Activated gamma-delta T cell treated with Interleukin-2 at 50 U/mL for 16 hours (primary cell): ENCODE measurements around the gene STK36.
"Not testable (repeated sequence)": the region's sequence is repeated elsewhere in the genome, so short reads cannot be mapped to it uniquely, and the experiment has no call there.

Experiments used
- DNase-seq: peaks from one replicate; pipeline ENCODE4 v3.0.0-alpha.2; 2020

The STK36 gene

DNA sequence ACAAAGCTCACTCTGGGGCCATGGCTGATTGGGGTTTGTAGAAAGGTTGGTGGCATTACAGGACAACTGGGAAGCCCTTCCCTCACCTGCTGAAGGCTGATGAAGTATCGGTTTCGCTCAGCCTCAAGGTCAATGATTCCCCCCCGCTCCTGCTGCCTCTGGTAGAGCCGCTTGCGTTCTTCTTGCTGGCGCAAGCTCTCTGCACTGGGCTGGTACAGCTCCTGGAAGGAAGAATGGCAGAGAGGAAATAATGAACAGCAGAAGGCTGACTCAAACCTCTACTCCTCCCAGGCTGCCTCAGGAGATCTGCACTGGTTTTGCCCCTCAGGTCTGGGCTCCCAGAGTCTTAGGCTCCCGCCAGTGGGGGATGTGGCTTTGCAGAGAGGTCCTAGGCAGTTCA is 7.2 kb upstream of the STK36 start:
- no peak for DNase-seq

DNA sequence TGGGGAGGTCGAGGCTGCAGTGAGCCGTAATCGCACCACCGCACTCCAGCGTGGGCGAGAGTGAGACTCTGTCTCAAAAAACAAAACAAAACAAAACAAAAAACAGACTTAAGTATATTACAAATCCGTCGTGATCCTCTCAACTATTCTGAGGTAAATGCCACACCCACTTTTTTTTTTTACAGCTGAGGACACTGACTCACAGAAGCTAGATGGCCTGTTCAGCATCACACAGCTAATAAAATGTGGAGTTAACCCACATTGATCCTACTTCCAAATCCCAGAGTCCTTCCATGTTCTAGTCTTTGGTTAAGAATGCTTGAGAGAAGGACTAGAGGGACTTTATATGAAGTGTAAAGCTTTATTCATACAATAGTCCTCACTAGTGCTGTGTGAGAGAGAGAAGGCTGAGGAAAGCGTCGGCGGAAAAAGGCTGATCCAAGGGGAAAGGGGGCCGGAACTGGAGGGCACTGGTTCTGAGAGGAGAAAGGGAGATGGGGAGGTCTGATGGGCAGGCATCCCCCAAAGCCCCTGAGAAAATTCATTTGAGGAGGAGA is 711 bp upstream of the STK36 start:
- DNase-seq, result no peak

DNA sequence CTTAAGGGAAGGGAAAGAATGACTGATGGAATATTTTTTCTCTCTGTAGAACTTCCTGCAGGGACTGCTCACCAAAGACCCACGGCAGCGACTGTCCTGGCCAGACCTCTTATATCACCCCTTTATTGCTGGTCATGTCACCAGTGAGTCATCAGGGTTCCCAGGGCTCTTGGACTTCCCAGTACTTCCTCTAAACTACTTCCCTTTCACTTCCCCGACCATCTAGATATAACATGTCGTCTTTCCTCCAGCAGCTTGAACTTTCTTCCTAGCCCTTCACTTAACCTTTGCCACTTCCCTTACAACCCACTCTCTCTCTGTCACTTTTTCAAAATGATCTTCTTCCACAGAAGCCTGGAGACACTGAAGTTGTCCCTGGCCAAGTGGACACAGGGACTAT is 7.2 kb downstream of the STK36 start:
- no peak for DNase-seq

DNA sequence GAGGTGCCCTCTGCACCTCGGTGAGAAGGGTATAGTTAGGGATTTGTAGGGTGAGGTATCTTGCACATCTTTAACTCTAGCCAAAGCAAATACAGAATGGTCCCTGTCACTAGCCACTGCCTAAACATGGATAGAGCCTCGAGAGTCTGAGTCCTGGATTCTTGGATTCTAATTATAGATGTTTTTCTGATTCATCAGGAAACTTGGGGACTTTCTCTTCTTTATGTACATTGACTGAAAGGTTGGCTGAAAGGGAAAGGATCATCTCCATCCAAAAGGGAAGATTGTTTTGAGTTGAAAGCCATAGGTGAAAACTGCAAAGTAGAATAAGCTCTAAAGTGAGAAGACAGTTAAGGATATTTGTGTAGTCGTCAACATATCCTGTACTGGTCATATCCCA is 8.2 kb downstream of the STK36 start:
- no peak for DNase-seq

DNA sequence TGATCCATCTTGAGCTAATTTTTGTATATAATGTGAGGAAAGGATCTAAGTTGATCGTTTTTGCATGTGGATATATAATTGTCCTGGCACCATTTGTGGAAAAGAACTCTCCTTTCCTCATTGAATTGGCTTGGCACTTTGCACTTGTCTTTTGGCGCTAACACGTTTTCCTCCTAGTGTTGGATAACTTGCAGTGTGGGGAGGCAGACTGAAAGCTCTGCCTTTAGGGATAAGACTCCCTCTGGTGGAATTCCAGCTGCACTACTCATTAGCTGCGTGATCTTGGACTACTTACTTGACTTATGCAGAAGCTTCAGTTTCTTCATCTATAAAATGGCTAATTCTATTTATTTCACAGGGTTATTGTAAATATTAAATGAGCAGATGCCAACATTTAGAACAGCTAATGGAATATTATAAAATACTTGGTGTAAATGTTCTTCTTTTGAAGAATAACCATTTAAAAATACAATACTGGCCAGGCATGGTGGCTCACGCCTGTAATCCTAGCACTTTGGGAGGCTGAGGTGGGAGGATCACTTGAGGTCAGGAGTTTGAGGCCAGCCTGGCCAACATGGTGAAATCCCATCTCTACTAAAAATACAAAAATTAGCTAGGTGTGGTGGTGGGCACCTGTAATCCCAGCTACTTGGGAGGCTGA is 15.6 kb downstream of the STK36 start:
- DNase-seq, result not testable (repeated sequence)

DNA sequence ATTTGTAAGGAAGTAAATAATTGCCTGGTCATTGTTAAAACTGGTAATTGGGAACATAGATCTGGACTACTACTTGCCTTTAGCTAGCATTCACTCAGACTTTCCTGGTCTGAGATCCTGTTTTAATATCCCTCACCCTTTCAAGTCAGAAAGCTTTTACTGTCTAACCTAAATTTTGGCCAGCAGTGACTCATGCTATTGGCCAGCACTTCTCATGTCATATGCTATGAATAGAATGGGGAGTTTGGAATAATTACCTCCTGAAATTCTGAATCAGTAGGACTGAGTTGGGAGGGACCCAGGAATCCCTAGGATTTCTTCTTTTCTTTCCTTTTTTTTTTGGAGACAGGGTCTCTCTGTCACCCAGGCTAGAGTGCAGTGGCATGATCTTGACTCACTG is 19.3 kb downstream of the STK36 start:
- no peak for DNase-seq

DNA sequence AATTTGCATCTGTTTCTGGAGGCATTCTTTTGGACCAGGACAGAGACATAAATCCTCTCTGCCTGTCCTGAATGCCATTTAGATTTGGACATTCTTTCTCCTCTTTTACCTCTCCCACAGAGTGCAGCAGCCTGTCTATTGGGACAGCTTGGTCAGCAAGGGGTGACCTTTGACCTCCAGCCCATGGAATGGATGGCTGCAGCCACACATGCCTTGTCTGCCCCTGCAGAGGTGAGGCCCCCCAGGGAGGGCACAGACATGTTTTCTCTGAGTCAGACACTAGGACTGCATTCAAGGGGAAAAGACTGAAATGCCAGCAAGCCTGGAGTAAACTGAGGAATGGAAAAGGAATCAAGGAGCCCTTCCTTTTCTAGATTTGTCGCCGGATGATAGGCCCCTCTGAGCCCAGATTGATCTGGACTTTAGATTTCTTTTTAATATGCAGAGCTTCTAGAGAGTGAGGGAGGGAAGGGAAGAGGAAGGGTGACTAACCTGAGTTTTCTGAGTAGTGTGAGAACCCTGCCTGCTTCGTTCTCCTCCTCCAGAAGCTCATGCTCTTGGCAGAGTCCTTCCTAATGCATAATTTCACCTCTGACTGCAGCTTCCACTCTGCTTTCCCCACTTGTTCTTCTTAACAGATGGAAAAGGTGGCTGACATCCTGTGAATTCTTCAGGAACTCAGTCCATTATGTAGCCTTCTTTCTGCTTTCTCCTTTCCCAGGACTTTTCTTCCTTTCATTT is 22.7 kb downstream of the STK36 start:
- no peak for DNase-seq

DNA sequence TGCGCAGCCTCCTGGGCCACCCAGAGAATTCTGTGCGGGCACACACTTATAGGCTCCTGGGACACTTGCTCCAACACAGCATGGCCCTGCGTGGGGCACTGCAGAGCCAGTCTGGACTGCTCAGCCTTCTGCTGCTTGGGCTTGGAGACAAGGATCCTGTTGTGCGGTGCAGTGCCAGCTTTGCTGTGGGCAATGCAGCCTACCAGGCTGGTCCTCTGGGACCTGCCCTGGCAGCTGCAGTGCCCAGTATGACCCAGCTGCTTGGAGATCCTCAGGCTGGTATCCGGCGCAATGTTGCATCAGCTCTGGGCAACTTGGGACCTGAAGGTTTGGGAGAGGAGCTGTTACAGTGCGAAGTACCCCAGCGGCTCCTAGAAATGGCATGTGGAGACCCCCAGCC is 27.0 kb downstream of the STK36 start:
- no peak for DNase-seq

DNA sequence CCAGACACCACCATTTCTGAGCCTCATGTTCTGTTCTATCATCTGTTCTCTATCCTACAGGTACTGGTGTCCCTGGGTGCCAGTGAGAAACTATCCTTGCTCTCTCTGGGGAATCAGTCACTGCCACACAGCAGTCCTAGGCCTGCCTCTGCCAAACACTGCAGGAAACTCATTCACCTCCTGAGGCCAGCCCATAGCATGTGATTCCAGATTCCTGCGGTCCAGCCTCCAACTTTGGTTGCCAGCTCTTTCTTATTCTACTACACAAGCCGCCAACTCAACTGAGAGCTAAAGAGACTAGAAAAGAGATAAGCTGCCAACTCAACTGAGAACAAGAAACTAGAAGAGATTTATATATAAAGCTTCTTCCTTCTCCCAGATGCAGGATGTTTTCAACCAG is 29.9 kb downstream of the STK36 start:
- no peak for DNase-seq

DNA sequence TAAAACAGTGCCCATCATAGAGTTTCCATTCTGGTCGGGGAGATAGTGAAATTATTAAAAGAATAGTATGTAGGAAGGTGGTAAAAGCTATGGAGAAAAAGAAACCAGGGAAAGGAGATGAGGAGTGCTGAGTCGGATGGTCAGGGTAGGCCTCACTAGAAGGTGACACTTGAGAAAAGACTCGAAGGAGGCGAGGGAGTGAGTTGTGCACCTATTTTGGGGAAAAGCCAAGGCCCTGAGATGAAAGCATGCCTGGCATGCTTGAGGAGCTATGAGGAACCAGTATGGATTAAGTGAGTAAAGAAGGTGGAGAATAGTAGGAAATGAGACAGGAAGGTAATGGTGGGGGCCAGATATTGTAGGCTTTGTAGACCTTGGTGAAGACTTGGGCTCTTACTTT is 31.5 kb downstream of the STK36 start:
- DNase-seq, result no peak

DNA sequence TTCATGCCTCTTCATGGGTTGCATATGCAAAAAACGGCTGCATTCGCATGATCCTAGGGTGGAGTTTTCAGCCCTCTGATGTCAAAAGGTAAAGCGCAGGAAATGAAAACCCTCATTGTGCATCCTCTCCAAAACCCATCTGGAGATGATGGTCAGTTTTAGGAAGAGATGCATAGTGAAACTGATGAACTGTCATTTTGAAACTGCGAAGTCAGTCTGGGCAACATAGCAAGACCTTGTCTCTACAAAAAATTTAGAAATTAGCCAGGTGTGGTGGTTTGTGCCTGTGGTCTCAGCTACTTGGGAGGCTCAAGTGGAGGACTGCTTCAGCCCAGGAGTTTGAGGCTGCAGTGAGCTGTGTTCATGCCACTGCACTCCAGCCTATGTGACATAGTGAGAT is 36.2 kb downstream of the STK36 start:
- no peak for DNase-seq

DNA sequence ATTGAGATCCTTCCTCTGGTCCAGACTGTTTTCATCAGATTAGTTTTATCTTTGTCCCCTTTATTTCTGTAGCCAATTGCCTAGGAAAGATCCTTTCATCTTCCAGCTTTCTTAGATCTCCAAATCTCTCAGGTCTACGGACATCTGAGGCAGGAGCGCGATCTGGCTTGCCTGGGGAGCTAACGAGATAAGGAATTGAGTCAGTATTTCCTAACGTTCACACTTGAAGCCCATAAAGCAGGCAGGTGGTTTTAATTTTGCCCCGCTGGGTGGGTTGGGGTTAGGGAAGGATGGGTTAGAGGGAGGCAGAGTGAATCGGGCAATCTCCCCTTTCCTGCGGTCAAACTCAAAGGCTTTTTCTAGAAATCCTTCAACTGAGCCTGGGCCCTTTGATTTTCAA is 38.0 kb downstream of the STK36 start:
- no peak for DNase-seq

DNA sequence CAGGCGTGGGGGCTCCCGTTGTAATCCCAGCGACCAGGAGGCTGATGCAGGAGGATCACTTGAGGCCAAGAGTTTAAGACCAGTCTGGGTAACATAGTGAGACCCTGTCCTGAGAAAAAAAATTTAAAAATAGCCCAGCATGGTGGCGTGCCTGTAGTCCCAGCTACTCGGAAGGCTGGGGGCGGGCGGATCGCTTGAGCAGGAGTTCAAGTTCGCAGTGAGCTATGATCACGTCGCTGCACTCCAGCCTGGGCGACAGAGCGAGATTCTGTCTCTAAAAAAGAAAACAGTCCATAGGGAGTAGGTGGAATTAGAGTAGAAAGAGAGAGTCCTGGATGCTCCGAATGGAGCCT is 38.4 kb downstream of the STK36 start:
- DNase-seq, result no peak

DNA sequence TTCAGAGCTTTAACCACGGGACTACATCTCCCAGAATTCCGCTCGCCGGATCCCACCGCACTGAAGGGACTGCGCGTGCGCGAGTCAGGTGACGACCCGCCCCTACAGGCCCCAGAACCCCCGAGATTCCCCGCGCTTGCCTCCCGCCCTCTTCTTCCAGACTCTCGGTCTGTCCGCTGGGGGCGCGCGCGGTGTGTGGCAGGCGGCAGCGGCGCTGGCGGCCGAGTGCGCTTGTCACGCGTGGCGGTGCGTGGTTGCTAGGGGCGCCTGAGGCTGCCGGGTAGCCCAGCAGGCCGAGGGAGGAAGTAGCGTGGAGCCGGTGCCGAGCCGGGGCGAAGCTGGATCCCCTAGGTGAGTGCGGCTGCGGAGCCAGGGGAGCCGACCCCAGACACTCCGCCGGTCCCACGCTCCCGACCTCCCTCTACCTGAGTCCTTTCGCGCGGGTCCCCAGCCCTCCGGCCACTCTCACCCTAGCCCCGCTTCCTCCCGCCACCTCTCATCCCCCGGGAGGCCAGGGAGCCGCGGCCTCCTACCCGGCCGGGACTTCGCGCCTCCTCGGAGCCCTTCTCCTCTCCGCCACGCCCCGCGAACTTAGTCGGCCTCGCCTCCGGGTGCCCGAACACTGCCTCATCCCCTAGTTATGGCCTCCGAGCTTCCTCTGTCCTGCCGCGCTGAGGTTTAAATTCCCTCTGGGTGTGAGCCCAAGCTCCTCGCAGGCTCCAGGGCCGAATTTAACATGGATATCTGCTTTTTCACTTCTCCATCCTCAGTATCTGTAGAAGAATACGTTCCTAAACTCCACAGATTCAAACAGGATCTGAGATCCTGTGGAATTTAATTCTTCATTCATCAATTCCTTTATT is 39.0 kb downstream of the STK36 start, which contains the start of gene TTLL4:
TTLL4 (plus strand) TSS at position 149 of the 863 bp plus-strand sequence. CDS start 26,842 bp downstream, outside the sequence.
- DNase-seq, result peak; percentile 98

DNA sequence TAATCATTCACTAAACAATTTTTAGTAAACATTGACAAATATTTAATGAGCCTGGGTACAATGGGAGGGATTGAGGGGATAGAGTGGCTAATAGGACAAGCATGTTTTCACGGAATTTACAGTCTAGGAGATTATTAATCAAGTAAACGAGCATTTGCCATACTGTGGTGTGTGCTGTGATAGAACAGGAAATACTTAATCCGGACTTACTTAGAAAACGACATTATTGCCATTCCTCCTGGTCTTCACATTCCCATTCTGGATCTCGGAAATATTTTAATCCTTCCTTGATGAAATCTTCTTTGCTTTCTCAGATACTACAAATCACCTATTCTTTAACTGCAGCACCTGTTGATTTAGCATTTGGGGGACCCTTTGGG is 39.7 kb downstream of the STK36 start:
- DNase-seq, result no peak

DNA sequence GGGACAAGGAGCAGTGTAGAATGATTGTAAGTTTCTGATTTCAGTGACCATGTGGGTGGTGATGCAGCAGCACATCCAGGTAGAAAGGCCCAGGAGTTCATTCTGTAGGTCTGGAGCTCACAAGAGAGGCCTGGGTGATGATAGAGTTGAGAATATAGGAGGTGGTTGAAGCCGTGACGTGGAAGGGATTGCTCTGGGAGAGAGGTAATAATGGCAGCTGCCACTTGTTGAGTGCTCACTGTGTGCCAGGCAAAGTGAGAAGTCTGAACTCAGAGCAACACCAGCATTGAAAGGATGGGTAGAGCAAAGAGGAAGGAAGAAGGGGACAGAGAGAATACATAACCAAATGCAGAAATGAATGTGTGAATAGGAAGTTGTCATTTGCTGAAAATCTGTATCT is 42.0 kb downstream of the STK36 start:
- no peak for DNase-seq

DNA sequence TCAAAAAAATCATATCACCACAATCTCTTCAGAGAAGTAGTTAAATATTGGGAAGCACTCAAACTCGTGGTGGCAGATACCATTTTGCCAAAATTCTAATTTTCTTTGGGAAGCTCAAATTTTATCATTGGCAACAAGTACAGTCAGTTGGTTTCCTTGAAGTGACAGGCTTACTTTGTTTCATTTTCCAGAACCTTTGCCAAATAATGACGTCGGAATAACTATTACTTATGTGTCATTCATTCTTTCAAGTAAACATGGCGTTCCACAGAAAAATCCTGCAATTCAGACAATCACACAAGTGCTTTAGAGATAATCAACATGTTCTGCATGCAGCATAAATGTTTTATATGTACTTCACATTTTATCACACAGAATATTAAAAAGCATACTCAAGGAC is 44.2 kb downstream of the STK36 start:
- DNase-seq, result no peak

DNA sequence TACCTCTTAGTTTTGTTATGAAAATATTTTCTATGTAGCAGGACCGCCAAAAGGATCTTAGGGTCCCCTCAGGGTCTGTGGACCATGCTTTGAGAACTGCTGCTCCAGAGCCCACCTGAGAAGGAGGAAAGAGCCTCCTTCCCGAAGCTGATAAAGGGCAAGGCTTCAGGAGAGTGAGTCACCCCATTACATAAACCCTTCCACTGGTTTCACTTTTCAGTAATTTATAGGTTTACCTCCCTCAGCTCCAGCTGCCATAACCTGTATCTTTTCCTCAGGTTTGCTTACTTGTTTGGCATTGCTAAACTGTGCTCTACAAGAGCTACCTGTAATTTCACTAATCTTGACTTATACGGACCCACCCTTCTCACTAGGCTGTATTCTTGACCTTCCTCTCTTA is 45.4 kb downstream of the STK36 start:
- DNase-seq, result no peak

DNA sequence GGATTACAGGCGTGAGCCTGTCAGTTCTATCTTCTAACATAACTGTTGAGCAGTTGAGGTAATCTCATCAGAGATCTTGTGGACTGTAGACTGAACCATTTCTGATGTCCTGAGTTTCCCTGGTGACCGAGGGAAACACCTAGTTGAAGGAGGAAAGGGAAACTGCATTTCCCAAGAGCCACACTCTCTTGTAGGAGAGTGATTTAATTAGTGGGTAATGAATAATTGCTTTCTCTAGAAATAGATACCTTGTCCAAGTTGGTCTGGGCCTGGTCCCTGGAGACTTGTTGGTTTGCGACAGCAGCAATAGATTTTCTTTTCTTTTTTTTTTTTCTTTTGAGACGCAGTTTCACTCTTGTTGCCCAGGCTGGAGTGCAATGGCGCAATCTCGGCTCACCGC is 46.2 kb downstream of the STK36 start:
- DNase-seq, result no peak

DNA sequence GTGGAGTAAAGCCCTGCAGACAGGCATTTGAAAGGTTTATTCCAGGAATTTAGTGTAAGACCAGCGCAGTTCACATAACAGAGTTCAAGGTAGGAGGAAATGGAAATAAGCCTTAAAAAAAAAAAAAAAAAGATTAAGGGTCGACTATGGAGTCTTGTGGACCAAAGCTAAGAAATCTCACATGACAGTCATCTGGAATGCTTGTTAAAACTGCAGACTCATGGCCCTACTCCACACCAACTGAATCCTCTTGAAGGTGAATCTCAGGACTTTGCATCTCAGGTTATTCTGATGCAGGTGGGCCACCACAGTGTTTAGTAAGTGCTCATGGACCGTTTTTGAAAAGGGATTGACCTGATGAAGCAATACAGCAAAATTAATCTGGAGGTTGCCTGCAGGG is 47.6 kb downstream of the STK36 start:
- DNase-seq, result no peak

DNA sequence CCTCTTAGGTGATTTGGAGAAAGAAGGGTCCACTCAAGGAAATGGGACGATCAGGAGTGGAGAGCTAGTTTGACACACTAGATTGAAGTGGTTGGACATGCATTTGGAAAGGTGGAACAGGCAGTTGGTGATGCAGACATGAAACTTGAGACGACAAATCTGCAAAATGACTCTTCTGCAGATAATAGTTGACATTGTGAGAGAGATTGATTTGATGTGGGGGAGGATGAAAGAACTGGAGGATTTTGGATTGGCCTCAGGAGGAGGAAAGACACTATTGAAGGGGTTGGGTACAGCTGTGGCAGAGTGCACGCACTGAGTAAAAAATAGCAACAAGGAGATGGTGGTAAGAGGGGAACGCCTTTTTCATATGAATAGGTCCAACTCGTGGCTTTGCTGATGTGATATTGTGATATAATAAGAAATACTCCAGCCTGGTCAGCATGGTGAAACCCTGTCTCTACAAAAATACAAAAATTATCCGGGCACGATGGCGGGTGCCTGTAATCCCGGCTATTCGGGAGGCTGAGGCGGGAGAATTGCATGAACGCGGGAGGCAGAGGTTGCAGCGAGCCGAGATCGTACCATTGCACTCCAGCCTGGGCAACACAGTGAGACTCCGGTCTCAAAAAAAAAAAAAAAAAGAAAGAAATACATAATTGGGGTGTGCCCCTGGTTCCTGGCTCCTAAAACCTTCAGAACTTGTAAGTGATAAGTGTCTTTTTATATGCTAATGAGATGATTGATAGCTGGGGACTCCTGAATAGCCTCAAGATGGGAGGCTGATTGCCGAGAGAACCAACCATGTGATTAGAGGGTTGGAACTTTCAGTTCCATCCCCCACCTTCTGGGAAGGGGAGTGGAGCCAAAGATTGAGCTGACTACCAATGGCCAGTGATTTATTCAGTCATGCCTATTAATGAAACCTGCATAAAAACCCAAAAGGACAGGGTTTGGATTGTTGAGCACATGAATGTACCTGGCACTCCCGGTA is 48.5 kb downstream of the STK36 start:
- DNase-seq, result no peak

DNA sequence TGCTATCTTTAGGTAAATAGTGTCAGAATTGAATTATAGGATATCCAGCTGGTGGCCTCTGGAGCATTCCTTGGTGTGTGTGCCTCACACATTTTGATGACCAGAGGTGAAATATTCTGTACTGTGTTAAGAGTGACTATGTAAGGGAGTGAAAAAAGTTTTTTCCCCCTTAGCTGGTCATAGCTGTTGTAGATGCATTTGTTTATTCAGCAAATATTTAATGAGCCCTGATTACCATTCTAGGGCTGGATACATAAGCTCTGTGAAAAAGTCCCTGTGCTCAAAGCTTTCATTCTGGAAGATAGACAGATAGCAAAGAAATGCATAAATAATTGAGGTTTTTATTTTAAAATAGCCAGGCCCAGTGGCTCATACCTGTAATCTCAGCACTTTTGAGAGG is 49.6 kb downstream of the STK36 start:
- no peak for DNase-seq
